HG02642 (cell line): Measurements from ENCODE around the gene TTK.
"Not testable (repeated sequence)": the region's sequence is repeated elsewhere in the genome, so short reads cannot be mapped to it uniquely, and the experiment has no call there.

Source experiments
- ATAC-seq: cut with Tn5 transposase; IDR thresholded peaks from one replicate; pipeline ENCODE4 v1.9.1; 2021; ENCODE audit warnings: mild to moderate bottlenecking; ENCODE audit not compliant: unreplicated experiment, poor library complexity

TTK gene

DNA sequence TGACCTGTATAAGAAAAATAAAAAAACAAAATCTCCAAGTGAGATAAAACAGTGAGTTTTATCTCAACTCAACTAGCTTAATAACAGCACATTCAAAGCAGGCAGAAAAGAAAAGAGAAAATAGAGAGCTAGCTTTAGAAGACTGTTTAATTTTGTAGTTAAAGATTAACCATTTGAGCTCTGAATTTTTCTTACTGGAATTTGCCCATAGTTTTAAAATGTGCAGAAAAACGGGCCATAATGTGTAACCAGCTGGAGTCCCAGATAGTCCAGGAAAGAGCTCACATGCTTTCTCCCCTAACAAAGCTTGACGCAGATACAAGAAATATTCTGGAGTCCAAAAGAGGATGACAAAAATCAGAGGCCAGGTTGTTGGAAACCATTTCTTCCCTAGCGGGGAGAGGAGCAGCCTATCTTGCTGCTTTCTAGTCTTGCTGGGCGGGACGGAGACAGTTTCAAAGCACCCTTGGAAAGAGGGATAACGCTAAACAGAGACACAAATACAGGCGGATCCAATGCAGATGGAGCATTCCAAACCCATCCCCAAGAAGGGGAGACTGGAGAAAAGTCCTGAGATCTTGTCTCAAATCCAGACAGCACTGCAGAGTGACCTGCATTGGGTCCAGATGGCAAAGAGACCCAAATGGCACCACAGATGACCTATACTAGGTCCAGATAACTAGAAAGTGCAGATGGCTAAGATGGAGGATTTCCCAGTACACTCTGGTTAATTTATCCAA, 16.1 kb downstream of the TTK start:
- no peak for ATAC-seq

DNA sequence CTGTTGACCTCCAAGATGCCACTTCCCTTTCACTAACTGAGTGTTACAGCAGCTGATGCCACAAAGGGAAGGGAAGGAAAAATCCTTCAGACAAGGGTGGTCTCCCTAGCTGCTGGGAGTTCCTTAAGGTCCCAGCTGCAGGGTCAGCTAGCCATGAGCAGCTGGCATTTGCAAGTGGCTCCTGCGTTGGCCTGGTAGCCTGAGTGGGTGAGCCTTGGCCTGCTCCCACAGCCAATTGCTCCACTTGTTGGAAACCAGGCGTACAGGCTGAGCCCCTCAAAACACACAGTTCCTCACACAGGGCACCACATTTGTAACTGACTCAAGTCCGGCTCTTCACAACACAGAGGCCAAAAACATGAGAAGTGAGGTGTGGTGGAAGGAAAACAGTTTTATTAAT, 16.7 kb downstream of the TTK start:
- ATAC-seq = no peak

DNA sequence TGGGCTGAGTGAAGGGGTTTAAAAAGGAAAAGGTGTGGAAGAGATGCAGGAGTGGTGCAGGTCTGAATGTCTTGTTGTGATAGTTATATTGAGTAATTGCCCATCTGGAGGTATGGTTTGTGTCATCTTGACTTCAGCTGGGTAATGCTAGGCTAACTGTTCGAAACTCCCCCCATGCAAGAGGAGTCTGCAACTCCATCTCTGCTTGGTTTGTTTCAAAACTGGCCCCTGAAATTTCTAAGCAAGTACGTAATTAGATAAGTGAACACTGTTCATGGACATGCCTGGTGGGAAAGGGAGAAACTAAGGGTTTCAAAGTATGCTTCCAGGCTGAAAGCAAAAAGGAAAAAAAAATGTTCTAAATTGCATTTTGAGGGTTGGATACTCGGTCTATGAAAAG, 17.1 kb downstream of the TTK start:
- no peak for ATAC-seq

DNA sequence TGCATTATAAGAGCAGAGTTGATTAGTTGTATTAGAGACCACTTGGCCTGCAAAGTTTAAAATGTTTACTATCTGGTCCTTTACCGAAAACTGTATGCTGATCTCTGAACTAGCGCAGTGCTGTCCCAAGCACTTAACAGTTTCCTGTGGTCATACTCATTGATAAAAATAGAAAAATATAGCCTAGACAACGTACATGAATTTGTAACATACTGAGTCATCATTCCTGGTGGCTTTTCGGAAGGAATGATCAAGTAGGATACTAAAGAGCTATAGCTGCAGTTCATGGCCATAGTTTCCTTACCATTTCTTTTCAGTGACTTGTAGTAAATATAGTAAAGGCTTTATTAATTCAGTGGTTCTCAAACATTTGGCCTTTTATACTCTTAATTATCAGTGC, 18.4 kb downstream of the TTK start:
- ATAC-seq = no peak

DNA sequence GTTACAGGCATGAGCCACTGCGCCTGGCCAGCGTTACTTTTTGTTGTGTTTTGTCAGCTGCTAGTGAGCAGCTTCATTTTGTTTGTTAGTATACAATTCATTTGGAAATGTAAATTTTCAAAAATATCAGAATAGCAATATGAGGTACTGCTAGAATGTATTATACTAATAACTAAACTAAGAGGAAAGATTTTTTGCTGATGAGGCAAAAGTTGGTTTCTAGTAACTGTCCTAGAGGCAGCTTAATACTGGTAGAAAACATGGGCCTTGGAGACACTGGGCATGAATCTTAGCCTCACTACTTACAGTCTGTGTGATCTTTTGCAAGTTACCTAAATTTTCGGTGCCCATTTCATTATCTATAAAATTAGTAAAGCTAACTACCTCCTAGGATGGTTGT, 24.1 kb downstream of the TTK start:
- ATAC-seq = no peak

DNA sequence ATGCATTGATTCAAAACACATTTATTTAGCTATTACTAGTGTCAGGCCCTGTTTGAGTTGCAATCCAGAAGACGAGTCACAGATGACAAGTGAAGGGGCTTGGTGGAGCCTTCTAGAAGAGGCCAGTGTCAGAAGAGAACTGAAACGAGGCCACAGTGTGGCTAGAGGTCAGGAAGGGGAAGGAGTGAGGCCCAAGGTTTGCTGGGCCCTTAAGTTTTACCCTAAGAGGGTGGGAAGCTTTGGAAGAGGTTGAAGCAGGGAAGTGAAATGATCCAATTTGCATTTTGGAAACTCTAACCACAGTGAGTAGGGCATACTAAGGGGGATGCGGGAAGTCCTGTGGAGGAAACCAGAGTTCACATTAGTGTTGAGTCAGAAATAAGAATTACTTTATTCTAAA, 25.0 kb downstream of the TTK start:
- peak; percentile 88 for ATAC-seq

DNA sequence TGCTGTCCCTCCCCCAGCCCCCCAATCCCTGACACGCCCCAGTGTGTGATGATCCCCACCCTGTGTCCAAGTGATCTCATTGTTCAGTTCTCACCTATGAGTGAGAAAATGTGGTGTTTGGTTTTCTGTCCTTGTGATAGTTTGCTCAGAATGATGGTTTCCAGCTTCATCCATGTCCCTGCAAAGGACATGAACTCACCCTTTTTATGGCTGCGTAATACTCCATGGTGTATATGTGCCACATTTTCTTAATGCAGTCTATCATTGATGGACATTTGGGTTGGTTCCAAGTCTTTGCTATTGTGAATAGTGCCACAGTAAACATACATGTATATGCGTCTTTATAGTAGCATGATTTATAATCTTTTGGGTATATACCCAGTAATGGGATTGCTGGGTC, 43.8 kb downstream of the TTK start:
- not testable (repeated sequence) for ATAC-seq

DNA sequence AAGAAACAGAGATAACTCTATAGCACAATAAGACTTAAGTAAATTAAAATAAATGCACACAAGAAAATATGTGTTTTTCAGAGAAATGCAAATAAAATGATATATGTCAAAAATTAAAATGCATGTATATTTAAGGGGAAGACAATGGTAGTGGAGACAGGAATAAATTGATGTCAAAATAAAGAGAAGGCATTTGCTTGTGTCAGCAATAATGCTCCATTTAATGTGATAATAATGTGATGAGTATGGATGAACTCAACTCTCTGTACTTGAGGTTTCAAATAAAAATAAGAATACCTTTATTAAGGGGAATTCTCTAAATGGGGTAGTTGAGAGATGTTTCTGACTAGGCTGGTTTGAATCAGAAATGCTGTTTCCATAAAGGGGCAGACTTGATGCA, 56.3 kb downstream of the TTK start:
- no peak for ATAC-seq

DNA sequence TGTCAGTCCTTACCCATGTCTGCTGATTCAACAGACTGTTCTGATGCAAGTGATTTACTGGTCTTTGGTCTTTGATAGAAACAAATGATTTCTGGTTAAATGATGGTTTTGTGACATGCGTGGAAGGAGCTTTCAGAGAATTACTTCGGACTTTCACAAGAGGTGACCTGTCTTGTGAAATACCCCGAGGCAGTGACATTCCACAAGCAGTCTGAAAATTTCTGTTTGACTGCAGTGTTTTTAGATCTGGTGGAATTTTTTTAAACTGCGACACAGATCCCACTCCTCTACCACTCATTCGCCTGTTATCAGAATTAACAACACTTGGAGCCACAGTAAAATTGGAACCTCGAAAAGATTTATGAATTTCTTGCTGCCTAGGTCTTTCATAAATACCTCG, 63.7 kb downstream of the TTK start:
- ATAC-seq = not testable (repeated sequence)

DNA sequence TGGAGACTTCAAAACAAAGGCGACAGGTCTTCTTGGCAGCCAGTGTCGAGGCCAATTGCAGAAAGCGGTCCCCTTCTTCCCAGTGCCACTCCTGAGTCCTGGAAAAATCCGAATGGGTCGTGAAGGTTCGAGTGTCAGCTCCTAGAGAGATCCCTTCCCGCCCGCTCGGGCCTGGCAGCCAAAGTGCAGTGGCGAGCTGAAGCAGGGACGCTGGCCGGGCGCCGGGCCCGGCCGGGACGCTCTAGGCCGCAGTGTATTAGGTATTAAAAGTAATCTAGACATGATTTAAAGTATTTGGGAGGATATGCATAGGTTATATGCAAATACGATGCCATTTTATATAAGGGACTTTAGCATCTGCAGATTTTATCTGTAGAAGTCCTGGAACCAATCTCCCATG, 66.0 kb downstream of the TTK start:
- ATAC-seq = not testable (repeated sequence)

DNA sequence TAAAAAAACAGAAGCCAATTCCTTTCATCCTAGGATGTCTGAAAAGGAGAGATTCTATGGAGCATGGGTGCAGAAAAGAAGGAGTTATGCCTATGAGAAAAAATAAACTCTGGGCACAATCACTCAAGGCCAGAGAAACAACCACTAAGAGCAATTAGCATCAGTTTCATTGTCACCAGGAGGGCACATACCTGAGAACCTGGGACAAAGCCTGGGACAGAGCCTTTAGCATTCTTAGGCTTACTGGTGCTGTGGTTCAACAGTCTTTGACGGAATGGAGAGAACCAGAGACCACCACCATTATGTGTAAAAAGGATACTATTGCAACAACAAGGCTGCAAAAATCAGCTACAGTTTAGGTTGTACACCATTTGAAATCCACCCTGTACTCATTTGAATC, 72.6 kb downstream of the TTK start:
- ATAC-seq = no peak

DNA sequence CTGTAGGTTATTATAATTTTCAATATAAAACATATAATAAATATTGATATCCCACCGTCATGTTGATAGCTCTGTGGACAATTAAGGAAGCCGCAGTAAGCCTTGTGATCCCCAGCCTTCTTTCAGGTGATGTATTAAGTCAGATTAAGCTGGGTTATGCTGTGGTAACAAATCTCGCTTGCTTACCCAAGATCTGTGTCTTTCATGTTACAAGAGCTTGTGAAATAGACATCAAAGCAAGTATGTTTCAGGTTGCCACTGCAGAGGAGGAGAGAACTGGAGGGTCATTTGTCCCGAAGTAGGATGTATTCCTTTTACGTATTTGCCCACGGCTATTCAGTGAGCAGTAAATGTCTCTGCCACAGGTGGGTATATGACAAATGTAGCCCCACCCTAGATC, 84.2 kb downstream of the TTK start:
- no peak for ATAC-seq

DNA sequence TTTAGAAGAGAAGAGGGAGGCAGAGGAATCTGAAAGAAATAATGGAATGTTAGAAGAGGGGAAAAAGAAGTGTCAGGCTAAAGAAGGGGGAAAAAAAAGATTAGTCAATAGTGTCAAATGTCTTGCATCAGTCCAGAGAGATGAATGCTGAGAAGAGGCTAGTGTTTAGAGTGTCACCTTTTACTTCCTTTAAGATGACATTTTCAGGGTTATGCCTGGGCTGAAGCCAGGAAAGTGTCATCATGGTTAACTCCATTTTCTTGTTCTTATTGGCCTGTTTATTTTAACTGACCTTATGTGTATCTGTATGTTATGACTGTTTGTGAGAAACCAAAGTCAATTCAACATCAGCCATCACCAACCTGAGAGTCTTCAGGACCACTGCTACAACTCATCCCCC, 87.1 kb downstream of the TTK start:
- no peak for ATAC-seq
